GM12865 (cell line): Measurements from ENCODE around the gene PEAK1.

Experiments used
- DNase-seq: peaks from one replicate; pipeline ENCODE4 v3.0.0; 2010; ENCODE audit warnings: low read depth
- H3K4me3 ChIP-seq: 2 replicates; pipeline ENCODE4 v1.5.1; 2011; ENCODE audit warnings: mild to moderate bottlenecking, low read depth, low read length, control low read depth
- CTCF ChIP-seq: IDR thresholded peaks from 2 replicates; pipeline ENCODE4 v1.5.1; 2011; ENCODE audit warnings: low read length, control low read depth, low read depth, inconsistent platforms; ENCODE audit not compliant: insufficient read depth; ENCODE audit errors: missing control alignments

PEAK1 gene

GRCh38 chr15:77312523-77312922 is 107.4 kb downstream of the PEAK1 start:
- no peak for TF ChIP-seq CTCF
- no peak for DNase-seq
- no peak overlapping the region for H3K4me3 ChIP-seq

GRCh38 chr15:77311618-77312398 is 108.1 kb downstream of the PEAK1 start:
- no peak for DNase-seq
- H3K4me3 ChIP-seq: no peak overlapping the region
- no peak for TF ChIP-seq CTCF

GRCh38 chr15:77311020-77311419 is 108.9 kb downstream of the PEAK1 start:
- no peak for TF ChIP-seq CTCF
- no peak overlapping the region for H3K4me3 ChIP-seq
- no peak for DNase-seq

GRCh38 chr15:77309392-77309791 is 110.5 kb downstream of the PEAK1 start:
- no peak overlapping the region for H3K4me3 ChIP-seq
- DNase-seq: no peak
- TF ChIP-seq CTCF: no peak

- H3K4me3 ChIP-seq: no peak overlapping the region
- no peak for TF ChIP-seq CTCF
- no peak for DNase-seq
Measured at GRCh38 chr15:77305953-77306352, 114.0 kb downstream of the PEAK1 start.

- no peak for DNase-seq
- H3K4me3 ChIP-seq: no peak overlapping the region
- no peak for TF ChIP-seq CTCF
Measured at GRCh38 chr15:77296773-77297337, 123.0 kb downstream of the PEAK1 start.
